ENCODE data around the gene RAPGEF5. TPM values are rescaled to one million over a fixed set of nuclear protein-coding genes. Genes with fewer than 3 reads are reported as not detected.

The RAPGEF5 gene
- total RNA-seq, 1 donor = 1.1 TPM

- DNase-seq (ENCODE audit: insufficient read length, low spot score, missing footprints) = no peak
- Histone ChIP-seq H3K27me3 (ENCODE audit: insufficient read depth, low read length) (no peaks in the 10 kb centered on the region), H3K27ac (ENCODE audit: low read depth, low read length) (no peak overlapping the region), H4K20me1 (ENCODE audit: insufficient read depth, low read length) (no peaks in the 10 kb centered on the region), H3K4me1 (ENCODE audit: insufficient read depth, low read length) (peaks cover 3% of the 10 kb centered on the region), H3K79me2 (ENCODE audit: insufficient read depth, low read length) (no peaks in the 10 kb centered on the region), H3K4me2 (ENCODE audit: insufficient read depth, low read length) (no peak overlapping the region), H2AFZ (ENCODE audit: low read length) (no peak overlapping the region), H3K36me3 (ENCODE audit: insufficient read depth, low read length) (no peaks in the 10 kb centered on the region), H3K9me3 (ENCODE audit: low read depth, low read length) (no peaks in the 10 kb centered on the region), H3K4me3 (ENCODE audit: insufficient read depth, low read length) (no peak overlapping the region)
- no peak for TF ChIP-seq CTCF (IDR thresholded peaks at IDR 0.05; ENCODE audit: extremely low read depth, low read depth, low read length)
These were observed 12.3 kb downstream of the RAPGEF5 start for GRCh38 chr7:22344655-22345054.

- no peaks in the 10 kb centered on the region for H3K36me3 ChIP-seq (ENCODE audit: insufficient read depth, low read length)
- no peak overlapping the region for H3K4me2 ChIP-seq (ENCODE audit: insufficient read depth, low read length)
- H3K4me3 ChIP-seq (ENCODE audit: insufficient read depth, low read length) = no peak overlapping the region
- no peak overlapping the region for H3K27ac ChIP-seq (ENCODE audit: low read depth, low read length)
- H2AFZ ChIP-seq (ENCODE audit: low read length) = no peak overlapping the region
- peaks cover 3% of the 10 kb centered on the region for H3K4me1 ChIP-seq (ENCODE audit: insufficient read depth, low read length)
- no peaks in the 10 kb centered on the region for H3K9me3 ChIP-seq (ENCODE audit: low read depth, low read length)
- DNase-seq (ENCODE audit: insufficient read length, low spot score, missing footprints) = no peak
- H3K79me2 ChIP-seq (ENCODE audit: insufficient read depth, low read length) = no peaks in the 10 kb centered on the region
- no peak for TF ChIP-seq CTCF (IDR thresholded peaks at IDR 0.05; ENCODE audit: extremely low read depth, low read depth, low read length)
- no peaks in the 10 kb centered on the region for H3K27me3 ChIP-seq (ENCODE audit: insufficient read depth, low read length)
- no peaks in the 10 kb centered on the region for H4K20me1 ChIP-seq (ENCODE audit: insufficient read depth, low read length)
These were observed 13.3 kb downstream of the RAPGEF5 start for GRCh38 chr7:22343612-22344011.

GRCh38 chr7:22343071-22343470 lies 13.9 kb downstream of the RAPGEF5 start:
- no peak for TF ChIP-seq CTCF (IDR thresholded peaks at IDR 0.05; ENCODE audit: extremely low read depth, low read depth, low read length)
- no peaks in the 10 kb centered on the region for H4K20me1 ChIP-seq (ENCODE audit: insufficient read depth, low read length)
- peaks cover 3% of the 10 kb centered on the region for H3K4me1 ChIP-seq (ENCODE audit: insufficient read depth, low read length)
- H3K79me2 ChIP-seq (ENCODE audit: insufficient read depth, low read length) = no peaks in the 10 kb centered on the region
- H3K27me3 ChIP-seq (ENCODE audit: insufficient read depth, low read length) = no peaks in the 10 kb centered on the region
- H2AFZ ChIP-seq (ENCODE audit: low read length) = no peak overlapping the region
- no peak for DNase-seq (ENCODE audit: insufficient read length, low spot score, missing footprints)
- no peaks in the 10 kb centered on the region for H3K36me3 ChIP-seq (ENCODE audit: insufficient read depth, low read length)
- no peak overlapping the region for H3K4me3 ChIP-seq (ENCODE audit: insufficient read depth, low read length)
- H3K9me3 ChIP-seq (ENCODE audit: low read depth, low read length) = no peaks in the 10 kb centered on the region
- H3K4me2 ChIP-seq (ENCODE audit: insufficient read depth, low read length) = no peak overlapping the region
- H3K27ac ChIP-seq (ENCODE audit: low read depth, low read length) = no peak overlapping the region

- H3K36me3 ChIP-seq (ENCODE audit: insufficient read depth, low read length) = no peaks in the 10 kb centered on the region
- H3K4me2 ChIP-seq (ENCODE audit: insufficient read depth, low read length) = no peak overlapping the region
- H3K9me3 ChIP-seq (ENCODE audit: low read depth, low read length) = no peaks in the 10 kb centered on the region
- H3K79me2 ChIP-seq (ENCODE audit: insufficient read depth, low read length) = no peaks in the 10 kb centered on the region
- no peak for TF ChIP-seq CTCF (IDR thresholded peaks at IDR 0.05; ENCODE audit: extremely low read depth, low read depth, low read length)
- no peaks in the 10 kb centered on the region for H4K20me1 ChIP-seq (ENCODE audit: insufficient read depth, low read length)
- DNase-seq (ENCODE audit: insufficient read length, low spot score, missing footprints) = no peak
- H3K4me1 ChIP-seq (ENCODE audit: insufficient read depth, low read length) = no peaks in the 10 kb centered on the region
- H3K27me3 ChIP-seq (ENCODE audit: insufficient read depth, low read length) = no peaks in the 10 kb centered on the region
- no peak overlapping the region for H2AFZ ChIP-seq (ENCODE audit: low read length)
- no peak overlapping the region for H3K27ac ChIP-seq (ENCODE audit: low read depth, low read length)
- no peak overlapping the region for H3K4me3 ChIP-seq (ENCODE audit: insufficient read depth, low read length)
These were observed 17.1 kb downstream of the RAPGEF5 start for GRCh38 chr7:22339725-22340390.

Measured in osteoblast (primary cell).